GM21390 (cell line): ENCODE measurements around the gene TMEM18.

ENCODE experiments used
- ATAC-seq: cut with Tn5 transposase; IDR thresholded peaks from one replicate; pipeline ENCODE4 v1.9.1; 2021; ENCODE audit not compliant: unreplicated experiment

TMEM18 gene

DNA sequence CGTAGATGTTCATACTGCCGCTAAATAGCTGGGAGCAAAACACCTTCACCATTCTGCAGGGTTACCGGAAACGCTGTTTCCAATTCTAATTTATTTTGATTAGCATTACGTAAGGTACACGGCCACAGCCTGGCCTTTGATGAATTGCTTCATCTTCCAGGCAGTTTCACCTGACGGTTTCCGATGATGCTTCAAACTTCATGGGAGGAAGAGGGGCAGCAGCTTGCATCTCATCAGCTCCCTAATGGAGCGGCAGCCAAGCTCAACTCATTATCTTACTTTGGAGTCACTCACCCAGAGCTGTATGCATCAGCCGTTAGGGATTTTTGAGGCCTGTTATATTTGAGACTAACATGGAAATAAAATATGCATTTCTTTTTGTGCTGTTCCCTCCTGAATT is 54.8 kb downstream of the TMEM18 start:
- no peak for ATAC-seq

DNA sequence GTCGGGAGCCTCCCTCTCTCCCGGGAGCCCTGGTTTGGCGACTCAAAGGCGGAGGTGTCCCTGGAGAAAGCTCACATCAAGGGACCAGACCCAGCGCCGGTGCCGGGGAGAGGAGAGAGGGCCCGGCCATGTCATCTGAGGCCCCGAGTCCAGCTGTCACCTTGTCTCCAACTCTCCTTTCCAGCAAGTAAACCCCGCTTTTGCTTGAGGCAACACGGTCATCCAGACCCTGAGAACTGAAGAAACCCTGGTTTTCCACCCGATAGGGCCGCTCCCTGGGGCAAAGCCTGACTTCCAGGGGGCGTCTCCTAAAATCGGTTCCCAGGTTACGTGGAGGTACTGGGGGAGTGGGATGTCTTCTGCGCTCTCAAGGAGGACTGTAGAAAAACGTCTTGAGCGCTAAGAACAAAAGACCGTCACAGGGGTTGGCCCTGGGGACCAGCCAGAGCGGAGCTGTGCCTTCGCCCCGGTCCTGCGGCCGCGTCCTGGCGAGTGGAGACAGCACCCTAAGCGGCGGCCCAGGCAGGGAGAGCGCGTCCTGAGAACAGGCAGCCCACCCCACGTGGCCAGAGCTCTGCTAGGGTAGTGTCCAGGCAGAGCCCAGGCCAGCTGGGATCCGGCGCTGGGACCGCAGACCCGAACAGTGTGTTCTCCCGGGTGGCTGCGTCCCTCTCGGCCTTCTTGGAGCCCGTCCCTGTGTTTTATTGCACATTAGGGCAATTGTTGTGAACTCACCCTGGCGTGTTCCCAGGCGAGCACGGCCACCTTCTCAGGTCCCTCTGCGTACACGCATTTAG is 55.7 kb downstream of the TMEM18 start:
- no peak for ATAC-seq

DNA sequence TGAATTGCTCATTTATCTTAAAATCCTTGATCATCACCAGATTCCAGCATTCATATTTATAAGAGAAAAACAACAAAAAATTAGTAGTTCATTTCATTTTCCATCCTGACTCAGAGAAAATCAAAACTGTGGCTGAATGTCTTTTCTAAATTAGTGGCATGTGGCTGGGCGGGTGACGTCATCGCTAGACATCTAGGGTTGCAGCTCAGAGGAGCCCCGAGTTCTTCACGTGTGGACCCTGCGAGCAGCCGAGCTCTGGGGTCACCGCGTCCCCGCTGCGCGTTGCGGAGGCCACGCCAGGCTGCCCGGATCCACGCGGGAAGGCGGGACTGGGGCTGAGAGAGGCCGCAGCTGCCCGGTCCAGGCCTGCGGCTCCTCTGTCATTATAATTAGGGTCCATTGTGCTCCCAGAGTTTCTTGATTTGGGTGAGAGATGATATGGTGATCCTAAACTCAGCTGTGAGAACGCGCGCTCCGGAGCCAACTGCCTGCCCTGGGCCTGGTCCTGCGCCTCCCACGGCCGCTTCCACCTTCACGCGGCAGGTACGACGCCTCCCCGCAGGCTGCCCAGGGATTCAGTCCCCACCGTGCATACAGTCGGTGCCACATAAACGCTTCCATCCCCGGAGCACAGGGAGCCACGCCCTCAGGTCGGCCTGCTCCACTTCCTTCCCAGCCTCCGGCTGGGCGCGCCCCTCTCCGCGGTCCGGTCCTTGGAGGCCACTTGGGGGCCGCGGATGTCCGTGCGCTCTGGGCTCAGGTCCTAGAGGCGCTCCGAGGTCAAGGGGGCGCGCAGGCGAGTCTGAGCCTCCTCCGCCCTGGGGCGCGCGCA is 56.5 kb downstream of the TMEM18 start:
- ATAC-seq = no peak

DNA sequence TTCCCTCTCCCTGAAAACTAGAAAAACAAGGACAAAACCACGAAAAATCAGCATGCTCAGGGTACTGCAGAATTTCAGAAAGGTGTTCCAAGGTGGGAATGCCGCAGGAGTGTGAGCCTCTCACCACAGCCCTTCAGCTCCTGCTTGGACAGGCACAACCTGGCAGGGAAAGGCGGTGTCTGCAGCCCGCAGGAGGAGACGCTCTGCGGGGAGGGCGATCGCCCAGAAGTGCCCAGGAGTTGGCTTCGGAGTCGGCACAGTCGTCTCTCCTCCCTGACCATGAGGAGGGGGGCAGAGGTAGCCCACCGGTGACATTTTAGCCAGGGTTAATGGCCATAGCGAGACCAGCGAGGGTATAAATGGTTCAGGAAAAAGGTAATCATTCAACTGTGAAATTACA is 57.2 kb downstream of the TMEM18 start:
- no peak for ATAC-seq

DNA sequence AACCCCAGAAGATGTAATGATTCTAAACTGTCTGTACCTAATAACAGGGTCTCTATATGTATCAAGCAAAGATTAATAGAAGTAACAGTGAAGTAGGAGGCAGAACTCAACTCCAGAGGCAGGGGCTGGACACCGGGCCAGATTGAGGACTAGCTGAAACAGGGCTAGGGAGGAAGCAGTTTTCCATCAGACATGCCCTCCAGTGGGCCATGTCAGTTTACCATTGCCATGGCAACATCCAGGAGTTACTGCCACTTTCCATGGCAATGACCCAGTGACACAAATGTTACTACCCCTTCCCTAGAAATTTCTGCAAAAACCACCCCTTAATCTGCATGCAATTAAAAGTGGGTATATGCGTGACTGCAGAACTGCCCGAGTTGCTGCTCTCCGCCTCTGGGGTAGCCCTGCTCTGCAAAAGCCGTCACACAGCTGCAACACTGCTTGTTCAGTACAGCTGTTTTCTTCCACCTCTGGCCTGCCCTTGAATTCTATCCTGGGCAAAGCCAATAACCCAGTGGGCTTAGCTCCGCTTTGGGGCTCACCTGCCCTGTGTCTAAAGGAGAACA is 58.7 kb downstream of the TMEM18 start:
- ATAC-seq = no peak

DNA sequence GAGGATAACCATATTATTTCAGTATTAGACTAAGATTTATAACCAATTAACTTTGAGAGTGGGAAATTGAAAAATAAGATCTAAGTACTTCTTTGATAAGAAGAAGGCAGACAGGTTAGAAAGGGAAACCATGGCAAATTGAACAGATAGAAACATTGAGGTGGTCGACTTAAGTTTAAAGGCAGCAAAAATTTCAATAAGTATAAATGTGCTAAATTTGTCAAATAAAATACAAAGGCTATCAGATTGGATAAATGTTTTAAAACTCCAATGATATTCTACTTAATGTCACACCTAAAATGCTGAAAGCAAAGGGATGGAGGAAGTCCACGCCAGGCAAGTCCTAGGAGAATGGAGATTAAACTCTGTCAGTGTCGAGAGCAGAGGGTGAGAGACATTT is 59.2 kb downstream of the TMEM18 start:
- no peak for ATAC-seq
